Measurements from ENCODE around the gene PRKCH. TPM values are rescaled to one million over a fixed set of nuclear protein-coding genes. Genes with fewer than 3 reads are reported as not detected.
A peak's percentile ranks its signal among the peaks of the same experiment; 100 is the strongest.

Gene PRKCH
- polyA plus RNA-seq, 3 donors from 2014 or later: 231 to 451 (median 335) TPM

DNA sequence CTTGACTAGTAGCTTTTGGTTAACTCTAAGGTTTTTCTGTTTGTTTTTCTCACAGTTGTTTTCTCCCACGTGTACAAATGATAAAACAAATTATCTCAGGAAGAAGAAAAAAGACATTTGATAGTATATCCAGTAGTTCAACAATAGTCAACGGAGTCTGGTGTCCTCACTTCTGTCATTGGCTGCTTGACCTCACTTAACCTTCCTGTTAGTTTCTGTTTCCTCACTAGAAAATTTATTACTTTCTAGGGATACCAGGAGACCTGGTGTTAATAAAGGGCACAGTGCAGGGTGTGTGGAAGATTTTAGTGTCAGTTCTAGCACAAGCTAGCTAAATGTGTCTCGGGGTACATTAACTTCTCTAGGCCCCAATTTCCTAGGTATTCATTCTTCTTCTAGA lies 116.0 kb downstream of the PRKCH start:
- Mint-ChIP-seq H3K36me3 (peaks cover 0 to 10% (median 7%) of the 10 kb centered on the region in 3 donors), H3K4me3 (peak overlapping the region; percentile 82 to 93 (median 87)), H3K27ac (peak overlapping the region; percentile 89 to 98 (median 96)), H3K4me1 (peaks cover 97 to 98% of the 10 kb centered on the region in 2 donors), H3K27me3 (ENCODE audit: low read depth in 3 of 3) (peaks cover 12 to 43% (median 28%) of the 10 kb centered on the region in 3 donors), H3K9me3 (no peaks in the 10 kb centered on the region)
- DNase-seq: no peak

DNA sequence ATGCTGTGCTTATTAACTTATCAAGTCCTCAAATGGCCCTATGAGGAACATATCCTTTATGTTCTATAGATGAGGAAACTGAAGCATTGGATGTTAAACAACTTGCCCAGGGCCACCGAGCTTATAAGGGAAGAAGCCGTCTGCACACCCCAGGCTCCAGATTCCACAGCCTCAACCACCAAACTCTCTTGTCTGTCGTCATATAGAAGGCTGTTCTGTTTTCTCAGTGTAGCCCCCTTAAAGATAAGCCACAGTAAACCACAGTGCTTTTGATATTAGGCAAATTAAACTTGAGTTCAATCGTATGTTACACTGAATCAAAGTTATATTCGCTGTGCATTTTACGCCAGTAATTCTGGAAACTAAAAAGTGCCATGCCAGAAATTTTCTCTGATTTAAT lies 116.7 kb downstream of the PRKCH start:
- H3K4me1 Mint-ChIP-seq: peaks cover 96 to 98% of the 10 kb centered on the region in 2 donors
- H3K27ac Mint-ChIP-seq: peak overlapping the region; percentile 89 to 98 (median 96)
- DNase-seq: peak in 1 of 3 donors; percentile 24
- H3K27me3 Mint-ChIP-seq (ENCODE audit: low read depth in 3 of 3): peaks cover 12 to 40% (median 25%) of the 10 kb centered on the region in 3 donors
- no peaks in the 10 kb centered on the region for H3K9me3 Mint-ChIP-seq
- peak overlapping the region; percentile 82 to 93 (median 87) for H3K4me3 Mint-ChIP-seq
- peaks cover 4 to 8% (median 7%) of the 10 kb centered on the region in 3 donors for H3K36me3 Mint-ChIP-seq

DNA sequence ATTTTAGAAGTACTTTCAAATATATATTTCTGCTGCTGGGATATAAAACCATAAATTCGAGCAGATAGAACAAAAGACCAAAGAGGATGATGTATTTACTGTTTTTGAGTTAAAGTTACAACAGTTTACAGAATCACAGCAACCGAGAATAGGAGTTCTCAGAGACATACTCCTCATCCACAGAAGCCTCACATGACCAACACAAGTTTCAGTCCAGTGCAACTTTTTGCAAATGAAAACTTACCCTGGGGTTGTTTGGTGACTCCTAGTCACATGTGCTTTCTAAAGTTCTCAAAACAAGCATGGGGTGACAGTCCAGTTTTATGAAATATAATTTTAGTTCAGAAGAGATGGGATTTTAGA lies 117.1 kb downstream of the PRKCH start:
- peak overlapping the region; percentile 89 to 98 (median 96) for H3K27ac Mint-ChIP-seq
- peaks cover 12 to 41% (median 25%) of the 10 kb centered on the region in 3 donors for H3K27me3 Mint-ChIP-seq (ENCODE audit: low read depth in 3 of 3)
- H3K36me3 Mint-ChIP-seq: peaks cover 4 to 7% (median 6%) of the 10 kb centered on the region in 3 donors
- peaks cover 96 to 98% of the 10 kb centered on the region in 2 donors for H3K4me1 Mint-ChIP-seq
- H3K9me3 Mint-ChIP-seq: no peaks in the 10 kb centered on the region
- DNase-seq: no peak
- peak overlapping the region; percentile 82 to 93 (median 87) for H3K4me3 Mint-ChIP-seq

DNA sequence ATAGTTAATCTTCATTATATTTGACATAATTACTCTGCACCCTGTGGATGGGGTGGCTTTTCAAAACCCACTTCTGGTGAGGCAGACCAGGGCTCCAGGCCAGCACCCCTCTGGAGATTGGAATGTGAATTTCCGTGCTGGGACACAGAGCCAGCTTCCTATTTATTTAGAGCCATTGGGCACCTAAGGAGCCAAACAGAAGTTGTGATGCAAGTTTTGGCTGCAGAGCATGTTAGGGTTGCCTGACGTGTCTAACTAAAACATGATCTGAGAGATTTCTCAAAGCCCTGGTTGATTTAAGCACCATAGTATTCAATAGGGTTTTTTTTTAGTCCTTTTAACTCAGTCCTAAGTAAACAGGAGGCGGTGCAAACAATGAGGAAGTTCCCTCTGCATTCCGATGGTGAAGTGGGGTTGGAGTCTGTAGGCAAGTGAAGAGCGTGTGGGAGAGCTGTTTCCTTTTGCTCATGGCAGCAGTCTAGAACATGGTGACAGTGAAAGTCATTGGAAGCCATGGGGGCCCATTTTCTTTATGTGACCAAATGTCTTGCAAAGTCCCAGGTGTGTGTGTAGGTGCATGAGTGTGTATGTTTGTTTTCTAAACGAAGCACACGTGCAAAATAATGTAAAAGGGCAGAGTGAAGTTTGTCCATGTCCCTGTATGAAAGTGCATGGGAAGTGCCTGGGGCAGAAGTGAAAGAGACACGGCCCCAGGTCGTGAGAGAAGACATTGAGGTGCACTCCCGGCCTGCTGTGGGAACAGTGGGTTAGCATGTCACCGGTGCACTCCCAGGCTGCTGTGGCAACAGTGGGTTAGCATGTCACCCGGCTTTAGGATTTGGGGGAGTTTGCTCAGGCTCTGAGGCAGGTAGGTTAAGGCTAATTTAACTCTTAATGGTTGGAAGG lies 117.7 kb downstream of the PRKCH start:
- Mint-ChIP-seq H3K27ac (peak overlapping the region; percentile 89 to 98 (median 96)), H3K4me1 (peaks cover 96 to 98% of the 10 kb centered on the region in 2 donors), H3K4me3 (peak overlapping the region; percentile 82 to 93 (median 87)), H3K36me3 (peaks cover 4 to 7% (median 6%) of the 10 kb centered on the region in 3 donors), H3K27me3 (ENCODE audit: low read depth in 3 of 3) (peaks cover 12 to 43% (median 26%) of the 10 kb centered on the region in 3 donors), H3K9me3 (no peaks in the 10 kb centered on the region)
- peak; percentile 34 to 42 (median 38) for DNase-seq

DNA sequence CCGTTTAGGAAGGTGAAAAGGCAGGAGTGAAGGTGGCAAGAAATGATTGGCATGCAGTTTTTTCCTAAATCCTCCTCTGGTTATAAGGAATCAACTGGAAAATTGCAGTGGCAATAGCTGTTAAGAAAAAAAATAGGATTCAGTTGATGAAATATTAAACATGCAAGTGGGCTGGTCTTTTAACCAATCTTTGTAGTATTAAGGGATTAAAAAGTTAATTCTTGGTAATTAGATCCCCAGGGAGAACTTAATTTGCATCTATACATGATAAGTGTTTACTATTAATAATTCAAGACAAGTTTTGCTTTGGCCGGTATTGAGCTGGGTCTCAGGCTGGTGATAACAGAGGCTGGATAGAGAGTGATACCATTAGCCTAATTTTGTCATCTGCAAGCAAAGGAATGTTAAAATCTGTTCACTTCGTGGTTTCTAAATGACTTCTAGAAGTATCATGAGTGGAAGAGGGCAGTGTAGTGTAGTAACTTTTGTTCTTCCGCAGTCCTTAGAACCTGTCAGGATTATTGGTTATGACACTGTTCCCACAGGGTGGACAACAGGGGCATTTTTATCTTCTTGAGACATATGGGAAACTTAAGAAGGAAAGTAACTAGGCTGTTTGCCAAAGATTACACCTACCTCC lies 118.5 kb downstream of the PRKCH start:
- Mint-ChIP-seq H3K27me3 (ENCODE audit: low read depth in 3 of 3) (peaks cover 12 to 42% (median 27%) of the 10 kb centered on the region in 3 donors), H3K27ac (peak overlapping the region; percentile 89 to 98 (median 96)), H3K4me3 (peak overlapping the region; percentile 82 to 93 (median 87)), H3K9me3 (no peaks in the 10 kb centered on the region), H3K4me1 (peaks cover 96 to 98% of the 10 kb centered on the region in 2 donors), H3K36me3 (peaks cover 4 to 7% (median 6%) of the 10 kb centered on the region in 3 donors)
- DNase-seq: no peak

DNA sequence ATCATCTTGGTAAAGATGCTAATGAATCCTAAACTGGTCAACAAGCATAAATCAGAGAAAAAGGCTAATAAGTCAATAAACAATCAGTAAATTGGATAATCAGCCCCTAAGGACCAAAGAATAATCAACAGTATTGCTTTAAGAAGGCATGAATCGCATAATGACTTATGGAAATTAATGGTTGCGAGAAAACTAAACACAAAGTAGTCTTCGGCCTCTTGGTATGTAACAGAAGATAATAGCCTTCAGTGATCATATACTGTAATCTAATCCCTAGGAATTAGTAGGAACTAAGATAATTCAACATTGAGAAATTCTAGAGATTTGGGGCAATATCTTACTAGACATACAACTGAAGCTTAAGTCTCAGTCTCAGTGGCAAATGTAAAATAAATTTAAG lies 122.1 kb downstream of the PRKCH start:
- H3K4me1 Mint-ChIP-seq: peaks cover 96 to 99% of the 10 kb centered on the region in 2 donors
- peaks cover 0 to 22% (median 22%) of the 10 kb centered on the region in 3 donors for H3K36me3 Mint-ChIP-seq
- peaks cover 6 to 31% (median 23%) of the 10 kb centered on the region in 3 donors for H3K27me3 Mint-ChIP-seq (ENCODE audit: low read depth in 3 of 3)
- H3K4me3 Mint-ChIP-seq: peak overlapping the region; percentile 78 to 91 (median 85)
- peak overlapping the region; percentile 90 to 99 (median 98) for H3K27ac Mint-ChIP-seq
- H3K9me3 Mint-ChIP-seq: no peaks in the 10 kb centered on the region
- DNase-seq: no peak

DNA sequence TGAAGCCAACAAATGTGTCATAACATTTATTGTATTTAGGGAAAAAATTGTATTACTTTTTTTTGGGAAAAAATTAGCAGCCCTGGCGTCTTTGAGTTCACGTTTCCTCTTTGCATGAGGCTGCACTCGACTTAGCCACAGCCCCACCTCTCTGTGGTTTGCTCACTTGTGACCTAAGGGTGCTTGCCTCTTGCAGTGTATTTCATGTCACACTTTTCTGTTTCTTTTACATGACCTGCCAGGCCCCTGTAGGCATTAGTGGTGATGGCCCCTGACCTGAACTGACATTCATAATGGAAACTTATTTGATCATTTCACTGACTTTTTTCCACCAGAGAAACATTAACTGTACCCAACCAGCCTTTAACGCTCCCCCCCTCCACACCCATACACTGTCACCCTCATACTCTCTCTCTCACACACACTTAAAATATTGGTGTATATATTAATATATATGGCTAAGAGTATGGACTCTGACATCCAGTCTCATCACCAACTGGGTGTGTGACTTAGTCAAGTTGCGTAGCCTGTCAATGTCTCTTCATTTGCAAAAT lies 122.9 kb downstream of the PRKCH start:
- Mint-ChIP-seq H3K4me3 (peak overlapping the region; percentile 78 to 91 (median 85)), H3K36me3 (peaks cover 0 to 29% (median 27%) of the 10 kb centered on the region in 3 donors), H3K9me3 (no peaks in the 10 kb centered on the region), H3K4me1 (peaks cover 96 to 99% of the 10 kb centered on the region in 2 donors), H3K27me3 (ENCODE audit: low read depth in 3 of 3) (peaks cover 8 to 33% (median 25%) of the 10 kb centered on the region in 3 donors), H3K27ac (peak overlapping the region; percentile 90 to 99 (median 98))
- peak; percentile 77 to 80 (median 78) for DNase-seq

DNA sequence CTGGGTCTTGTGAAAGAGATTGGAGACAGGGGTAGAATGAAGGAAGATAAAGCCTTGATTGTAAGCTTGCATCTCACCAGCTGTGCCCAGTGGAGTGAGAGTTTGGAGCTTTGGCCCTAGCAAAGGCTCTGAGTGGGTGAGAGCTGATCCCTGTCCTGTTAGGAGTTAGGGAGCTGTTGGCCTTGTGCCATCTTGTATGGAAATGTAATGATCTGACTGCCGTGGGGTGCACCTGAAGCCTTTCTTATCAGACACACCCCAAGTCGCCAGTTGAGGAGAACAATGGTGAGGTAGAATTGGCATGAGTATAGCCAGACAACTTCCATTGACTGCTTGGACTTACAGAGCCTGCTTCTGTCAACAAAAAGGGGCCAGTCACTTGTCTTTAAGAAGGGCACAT lies 130.1 kb downstream of the PRKCH start:
- peak overlapping the region; percentile 90 to 98 (median 94) for H3K27ac Mint-ChIP-seq
- H3K4me1 Mint-ChIP-seq: peaks cover 99 to 100% of the 10 kb centered on the region in 2 donors
- H3K36me3 Mint-ChIP-seq: peaks cover 37 to 70% (median 58%) of the 10 kb centered on the region in 3 donors
- no peak for DNase-seq
- peak overlapping the region; percentile 68 to 86 (median 75) for H3K4me3 Mint-ChIP-seq
- no peaks in the 10 kb centered on the region for H3K9me3 Mint-ChIP-seq
- peaks cover 19 to 56% (median 45%) of the 10 kb centered on the region in 3 donors for H3K27me3 Mint-ChIP-seq (ENCODE audit: low read depth in 3 of 3)

DNA sequence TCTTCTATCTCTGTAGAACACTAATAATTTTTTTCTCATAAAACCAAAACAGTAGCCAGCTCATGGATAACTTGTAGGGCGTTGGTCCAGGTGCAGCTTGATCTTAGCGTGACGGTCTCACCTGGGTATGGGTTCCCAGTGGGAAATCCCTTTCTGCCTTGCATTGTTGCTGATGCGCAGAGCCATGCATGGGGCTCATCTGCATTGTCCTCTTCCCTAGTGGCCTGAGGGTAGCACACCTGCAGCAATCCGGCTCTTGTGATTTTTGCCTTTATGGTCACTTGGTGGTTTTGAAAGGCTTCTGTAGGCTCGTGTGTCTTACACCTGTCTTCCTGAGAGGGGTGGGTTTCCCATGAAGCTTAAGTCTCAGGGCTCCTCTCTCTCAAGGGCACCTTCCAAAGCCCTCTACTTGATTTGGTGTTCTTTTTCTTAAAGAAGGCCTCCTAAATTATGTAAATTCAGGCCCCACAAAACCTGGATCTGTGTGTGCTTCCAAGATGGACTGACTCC lies 130.6 kb downstream of the PRKCH start:
- no peaks in the 10 kb centered on the region for H3K9me3 Mint-ChIP-seq
- peak overlapping the region; percentile 90 to 98 (median 94) for H3K27ac Mint-ChIP-seq
- H3K36me3 Mint-ChIP-seq: peaks cover 41 to 72% (median 59%) of the 10 kb centered on the region in 3 donors
- peak overlapping the region; percentile 68 to 86 (median 75) for H3K4me3 Mint-ChIP-seq
- peaks cover 99 to 100% of the 10 kb centered on the region in 2 donors for H3K4me1 Mint-ChIP-seq
- no peak for DNase-seq
- H3K27me3 Mint-ChIP-seq (ENCODE audit: low read depth in 3 of 3): peaks cover 17 to 59% (median 47%) of the 10 kb centered on the region in 3 donors

DNA sequence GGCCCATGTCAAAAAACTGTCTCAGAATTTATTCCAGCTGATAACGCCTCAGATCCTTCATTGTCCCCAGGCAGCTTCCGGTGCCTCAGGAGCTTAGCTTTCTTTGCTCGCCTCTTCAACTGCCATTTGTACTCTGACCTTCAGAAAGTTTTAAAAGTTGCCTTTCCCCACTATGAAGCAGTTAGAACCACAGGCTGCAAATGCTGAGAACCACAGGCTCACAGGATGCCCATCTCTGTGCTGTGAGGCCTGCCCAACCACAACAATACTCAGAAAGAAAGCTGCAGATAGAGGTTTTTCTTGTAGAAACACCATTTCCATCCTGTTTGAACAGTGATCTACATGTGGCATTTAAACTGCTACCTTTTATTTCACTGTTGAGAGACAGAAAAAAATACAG lies 131.1 kb downstream of the PRKCH start:
- Mint-ChIP-seq H3K4me3 (peak overlapping the region; percentile 68 to 86 (median 75)), H3K4me1 (peaks cover 99 to 100% of the 10 kb centered on the region in 2 donors), H3K27me3 (ENCODE audit: low read depth in 3 of 3) (peaks cover 17 to 59% (median 52%) of the 10 kb centered on the region in 3 donors), H3K9me3 (no peaks in the 10 kb centered on the region), H3K36me3 (peaks cover 45 to 73% (median 59%) of the 10 kb centered on the region in 3 donors), H3K27ac (peak overlapping the region; percentile 90 to 98 (median 94))
- peak; percentile 78 to 85 (median 83) for DNase-seq

DNA sequence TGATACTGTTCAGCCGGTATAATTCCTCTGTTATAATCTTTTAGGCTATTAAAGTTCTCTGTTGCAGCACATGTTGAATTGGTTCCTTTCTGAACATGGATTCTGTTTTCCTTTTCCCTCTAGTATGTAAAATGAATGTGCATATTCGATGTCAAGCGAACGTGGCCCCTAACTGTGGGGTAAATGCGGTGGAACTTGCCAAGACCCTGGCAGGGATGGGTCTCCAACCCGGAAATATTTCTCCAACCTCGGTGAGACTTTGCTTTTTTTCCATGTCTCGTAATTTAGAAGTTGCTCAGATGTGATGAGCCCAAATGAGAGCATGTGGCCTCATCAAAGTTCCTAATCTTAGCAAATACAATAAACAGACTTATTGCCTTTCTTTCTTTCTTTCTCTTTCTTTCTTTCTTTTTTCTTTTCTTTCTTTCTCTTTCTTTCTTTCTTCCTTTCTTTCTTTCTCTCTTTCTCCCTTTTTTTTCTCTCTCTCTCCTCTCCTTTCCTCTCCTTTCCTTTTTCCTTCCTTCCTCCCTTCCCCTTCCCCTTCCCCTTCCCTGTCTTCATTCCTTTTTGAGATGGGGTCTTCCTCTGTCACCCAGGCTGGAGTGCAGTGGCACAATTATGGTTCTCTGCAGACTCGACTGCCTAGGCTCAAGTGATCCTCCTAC lies 131.9 kb downstream of the PRKCH start:
- Mint-ChIP-seq H3K36me3 (peaks cover 52 to 78% (median 64%) of the 10 kb centered on the region in 3 donors), H3K27me3 (ENCODE audit: low read depth in 3 of 3) (peaks cover 15 to 64% (median 59%) of the 10 kb centered on the region in 3 donors), H3K9me3 (no peaks in the 10 kb centered on the region), H3K4me3 (peak overlapping the region; percentile 68 to 86 (median 75)), H3K4me1 (peaks cover 99 to 100% of the 10 kb centered on the region in 2 donors), H3K27ac (peak overlapping the region; percentile 90 to 98 (median 94))
- DNase-seq: no peak

DNA sequence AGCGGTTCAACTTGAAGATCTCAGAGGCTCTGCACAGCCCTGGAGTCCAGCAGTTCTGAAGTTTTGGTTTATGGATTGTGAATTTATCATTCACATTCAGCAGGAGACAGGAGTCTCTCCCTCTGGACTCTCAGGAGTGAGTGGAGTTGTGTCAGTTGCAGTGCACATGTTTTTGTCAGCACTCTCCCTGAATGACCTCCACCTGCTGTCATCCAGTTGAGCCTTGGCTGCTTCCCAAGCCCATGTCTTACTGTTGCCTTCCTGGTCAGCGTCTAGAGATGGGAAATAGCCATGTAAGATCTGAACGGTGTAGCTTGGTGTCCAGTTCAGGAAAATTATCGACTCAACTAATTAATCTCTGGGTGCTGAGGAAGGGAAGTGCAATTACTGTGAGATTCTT lies 133.2 kb downstream of the PRKCH start:
- no peak for DNase-seq
- Mint-ChIP-seq H3K27ac (peak overlapping the region; percentile 90 to 98 (median 94)), H3K9me3 (no peaks in the 10 kb centered on the region), H3K36me3 (peaks cover 65 to 81% (median 68%) of the 10 kb centered on the region in 3 donors), H3K27me3 (ENCODE audit: low read depth in 3 of 3) (peaks cover 14 to 67% (median 61%) of the 10 kb centered on the region in 3 donors), H3K4me1 (peaks cover 96 to 100% of the 10 kb centered on the region in 2 donors), H3K4me3 (peak overlapping the region; percentile 60 to 86 (median 68))

All from immature natural killer cell (primary cell).